ENCODE results near the gene AHCY. TPM values are rescaled to one million over a fixed set of nuclear protein-coding genes. Genes with fewer than 3 reads are reported as not detected.
A peak's percentile ranks its signal among the peaks of the same experiment; 100 is the strongest.
"Not testable (repeated sequence)": the region's sequence is repeated elsewhere in the genome, so short reads cannot be mapped to it uniquely, and the experiment has no call there.

Gene AHCY
- total RNA-seq, 1 experiment from 2014 or later: 137 TPM

DNA sequence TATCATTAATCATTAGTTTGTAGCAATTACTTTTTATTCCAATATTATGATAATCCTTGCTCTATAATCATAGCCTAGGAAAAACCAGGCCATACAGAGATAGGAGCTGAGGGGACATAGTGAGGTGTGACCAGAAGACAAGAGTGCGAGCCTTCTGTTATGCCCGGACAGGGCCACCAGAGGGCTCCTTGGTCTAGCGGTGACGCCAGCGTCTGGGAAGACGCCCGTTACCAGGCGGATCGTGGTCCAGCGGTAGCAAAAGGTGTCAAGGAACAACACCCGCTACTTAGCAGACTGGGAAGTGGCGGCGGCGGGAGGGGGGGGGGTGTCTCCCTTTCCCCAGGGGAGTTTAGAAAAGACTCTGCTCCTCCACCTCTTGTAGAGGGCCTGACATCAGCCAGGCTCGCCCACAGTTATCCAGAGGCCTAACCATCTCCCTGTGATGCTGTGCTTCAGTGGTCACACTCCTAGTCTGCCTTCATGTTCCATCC, 4.8 kb downstream of the AHCY start:
- DNase-seq (ENCODE audit: low read depth): not testable (repeated sequence)

DNA sequence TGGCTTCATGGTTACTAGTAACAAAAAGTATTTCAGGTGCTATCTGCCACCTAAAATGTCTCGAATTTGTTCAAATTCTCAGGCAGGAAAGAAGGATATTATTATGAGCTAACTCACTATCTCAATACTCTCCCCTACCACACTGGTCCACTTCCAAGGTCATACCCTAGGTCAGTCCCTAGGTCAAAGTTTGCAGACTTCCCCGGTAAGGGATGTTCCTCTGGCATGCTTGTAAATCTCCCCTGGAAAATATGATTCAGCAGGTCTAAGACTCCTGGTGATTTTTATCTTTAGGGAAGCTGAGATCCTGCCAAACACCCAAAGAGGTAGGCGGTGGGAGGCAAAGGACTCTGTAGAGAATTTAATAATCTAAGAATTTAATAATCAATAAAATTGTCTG, 6.7 kb downstream of the AHCY start:
- DNase-seq (ENCODE audit: low read depth): no peak

DNA sequence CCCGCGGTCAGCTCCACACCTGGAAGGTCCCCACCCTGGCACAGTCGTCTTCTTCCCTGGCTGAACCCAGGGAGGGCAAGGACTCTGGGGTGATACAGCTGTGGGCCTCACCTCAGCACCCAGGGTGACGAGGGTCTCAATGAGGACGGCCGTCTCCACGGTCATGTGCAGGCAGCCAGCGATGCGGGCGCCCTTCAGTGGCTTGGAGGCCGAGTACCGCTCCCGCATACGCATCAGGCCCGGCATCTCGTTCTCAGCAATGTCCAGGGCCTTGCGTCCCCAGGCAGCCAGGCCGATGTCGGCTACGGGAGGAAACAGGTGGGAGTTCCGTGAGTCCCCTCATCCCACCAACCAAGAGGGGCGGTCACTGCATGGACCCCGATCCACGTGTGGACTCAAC, 7.9 kb downstream of the AHCY start:
- no peak for DNase-seq (ENCODE audit: low read depth)

DNA sequence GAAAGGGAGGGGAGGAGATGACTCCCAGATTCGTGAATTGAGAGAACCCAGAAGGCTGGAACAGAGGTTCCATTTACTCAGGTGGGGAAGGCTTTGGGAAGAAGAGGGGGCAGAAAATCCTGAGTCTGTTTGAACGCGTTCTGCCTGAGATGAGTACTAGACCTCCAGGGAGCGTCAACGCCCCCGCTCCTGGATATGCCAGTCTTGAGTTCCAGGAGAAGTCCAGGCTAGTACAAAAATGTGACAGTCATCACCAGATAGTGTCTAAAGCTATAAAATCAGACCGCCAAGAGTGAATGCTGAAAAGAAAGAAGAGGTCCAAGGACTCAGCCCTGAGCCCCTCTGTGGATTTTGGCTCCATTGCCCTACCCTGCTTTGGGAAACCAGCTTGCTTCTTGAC, 8.6 kb downstream of the AHCY start:
- no peak for DNase-seq (ENCODE audit: low read depth)

DNA sequence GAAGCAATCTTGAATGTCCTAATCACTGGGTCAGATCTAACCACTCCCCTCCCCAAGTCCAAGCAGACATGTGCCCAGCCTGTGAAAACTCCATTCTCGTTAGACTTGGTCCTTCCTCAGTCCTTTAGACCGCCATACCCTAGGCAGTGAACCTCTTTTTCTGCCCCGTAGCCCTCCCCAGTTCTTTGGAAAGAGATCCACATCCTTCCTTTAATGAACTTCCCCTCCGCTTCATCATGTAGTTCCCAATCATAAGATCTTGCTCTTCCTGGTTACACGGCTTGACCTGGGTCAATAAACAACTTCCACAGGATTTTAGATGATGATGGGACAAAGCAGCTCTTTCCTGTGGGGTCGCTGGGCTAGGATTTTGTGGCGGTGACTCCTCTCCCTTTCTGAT, 9.6 kb downstream of the AHCY start:
- DNase-seq (ENCODE audit: low read depth): no peak

DNA sequence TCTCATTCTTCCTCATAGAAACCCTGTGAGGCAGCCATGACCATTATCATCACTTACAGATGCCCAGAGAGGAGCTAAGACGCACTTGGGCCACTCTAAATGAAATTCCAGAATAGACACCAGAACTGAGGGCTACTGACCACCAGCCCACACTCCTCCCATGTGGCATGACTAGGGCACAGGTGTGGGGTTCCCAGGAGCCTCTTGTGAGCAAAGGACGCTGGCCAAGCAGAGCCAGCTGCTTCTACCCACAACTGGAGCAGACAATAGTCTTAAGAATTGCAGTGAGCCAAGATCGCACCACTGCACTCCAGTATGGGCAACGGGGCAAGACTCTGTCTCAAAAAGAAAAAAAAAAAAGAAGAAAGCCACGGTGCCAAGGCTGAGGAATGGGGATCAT, 10.0 kb downstream of the AHCY start:
- DNase-seq (ENCODE audit: low read depth): no peak

DNA sequence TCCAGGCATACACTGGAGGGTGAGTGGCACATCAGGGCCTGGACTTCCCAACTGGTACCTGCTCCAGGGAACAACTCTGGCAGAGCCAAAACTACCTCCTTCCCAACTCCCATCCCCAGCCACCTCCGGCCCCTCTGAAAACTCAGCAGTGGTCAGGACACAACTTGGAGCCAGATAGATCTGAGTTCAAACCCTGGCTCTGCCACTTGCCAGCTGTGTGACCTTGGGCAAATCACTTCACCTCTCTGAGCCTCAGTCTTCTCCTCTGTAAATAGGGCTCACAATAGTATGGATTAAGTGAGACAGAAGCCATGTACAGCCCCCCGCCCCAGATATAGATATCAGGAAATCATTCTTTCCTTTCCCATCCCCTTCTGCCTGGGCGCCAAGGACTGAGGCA, 10.7 kb downstream of the AHCY start:
- no peak for DNase-seq (ENCODE audit: low read depth)

DNA sequence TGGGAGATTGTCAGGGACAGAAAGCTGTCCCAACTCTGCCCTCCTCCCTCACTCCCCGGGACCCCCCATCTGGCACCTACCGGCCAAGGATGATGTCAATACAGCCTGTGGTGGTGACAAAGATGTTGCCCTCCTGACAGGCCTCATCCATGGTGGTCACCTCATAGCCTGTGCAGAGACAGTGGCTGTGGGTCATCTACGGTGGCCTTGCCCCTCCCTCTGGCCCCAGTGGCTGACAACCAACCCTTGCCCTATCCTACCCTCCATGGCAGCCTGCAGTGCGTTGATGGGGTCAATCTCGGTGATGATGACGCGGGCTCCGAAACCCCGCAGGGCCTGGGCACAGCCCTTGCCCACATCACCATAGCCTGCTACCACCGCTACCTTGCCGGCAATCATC, 12.7 kb downstream of the AHCY start:
- no peak for DNase-seq (ENCODE audit: low read depth)

DNA sequence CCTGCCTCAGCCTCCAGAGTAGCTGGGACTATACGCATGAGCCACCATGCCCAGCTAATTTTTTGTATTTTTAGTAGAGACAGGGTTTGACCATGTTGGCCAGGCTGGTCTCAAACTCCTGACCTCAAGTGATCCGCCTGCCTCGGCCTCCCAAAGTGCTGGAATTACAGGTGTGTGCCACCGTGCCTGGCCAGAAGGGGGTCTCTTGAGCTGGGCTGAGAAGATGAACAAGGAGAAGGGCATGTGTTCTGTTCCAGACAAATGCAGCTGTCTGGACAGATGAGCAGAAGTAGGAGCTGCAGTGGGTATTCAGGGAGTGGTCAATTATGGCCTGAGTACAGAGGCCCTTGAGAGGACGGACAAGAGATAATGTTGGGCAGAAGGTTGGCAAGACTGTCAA, 15.7 kb downstream of the AHCY start:
- DNase-seq (ENCODE audit: low read depth): not testable (repeated sequence)

DNA sequence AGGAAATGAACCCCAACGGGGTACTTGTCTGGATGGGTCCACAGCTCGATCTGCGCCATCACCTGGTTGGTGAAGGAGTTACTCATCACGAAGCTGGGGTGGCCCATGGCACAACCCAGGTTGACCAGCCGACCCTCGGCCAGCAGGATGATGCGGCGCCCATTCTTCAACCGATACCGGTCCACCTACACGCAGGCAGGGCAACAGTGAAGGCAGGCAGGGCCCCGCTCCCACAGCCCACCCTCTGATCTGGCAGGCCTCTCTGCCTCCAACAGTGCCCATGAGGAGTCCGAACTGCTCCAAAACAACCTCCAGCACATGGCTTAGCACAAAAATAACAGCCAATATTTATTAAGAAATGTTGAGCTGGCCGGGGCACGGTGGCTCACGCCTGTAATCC, 17.7 kb downstream of the AHCY start:
- no peak for DNase-seq (ENCODE audit: low read depth)

DNA sequence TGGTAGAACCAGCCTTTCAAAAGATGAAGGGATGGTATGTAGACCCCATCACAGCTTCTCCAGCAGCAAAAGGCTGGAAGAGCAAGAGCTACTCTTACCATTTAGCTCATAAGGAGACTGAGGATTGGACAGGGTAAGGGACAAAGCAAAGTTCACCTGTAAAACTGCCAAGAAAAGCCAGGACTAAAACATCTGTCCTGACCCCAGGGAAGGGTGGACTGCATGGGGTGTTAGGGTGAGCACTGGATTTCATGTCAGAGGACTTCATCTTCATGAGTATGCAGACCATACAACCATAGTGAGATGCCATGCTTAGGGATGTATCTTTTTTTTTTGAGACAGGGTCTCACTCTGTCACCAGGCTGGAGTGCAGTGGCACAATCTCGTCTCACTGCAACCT, 19.3 kb downstream of the AHCY start:
- DNase-seq (ENCODE audit: low read depth): no peak

DNA sequence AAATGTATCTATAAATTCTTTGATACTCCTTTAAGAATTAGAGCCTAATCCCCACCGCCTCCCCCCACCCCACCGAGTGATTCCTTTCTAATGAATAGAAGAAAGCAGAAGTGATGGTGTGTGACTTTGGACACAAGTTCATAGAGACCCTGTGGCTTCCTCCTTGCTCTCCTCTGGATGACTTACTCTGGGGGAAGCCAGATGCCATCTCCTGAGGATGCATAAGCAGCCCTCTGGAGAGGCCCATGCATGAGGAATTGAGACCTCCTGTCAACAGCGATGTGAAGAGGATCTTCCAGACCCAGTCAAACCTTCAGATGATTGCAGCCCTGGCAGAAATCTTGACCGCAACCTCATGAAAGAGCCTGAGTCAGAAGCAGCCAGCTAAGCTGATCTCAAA, 21.1 kb downstream of the AHCY start:
- DNase-seq (ENCODE audit: low read depth): no peak

DNA sequence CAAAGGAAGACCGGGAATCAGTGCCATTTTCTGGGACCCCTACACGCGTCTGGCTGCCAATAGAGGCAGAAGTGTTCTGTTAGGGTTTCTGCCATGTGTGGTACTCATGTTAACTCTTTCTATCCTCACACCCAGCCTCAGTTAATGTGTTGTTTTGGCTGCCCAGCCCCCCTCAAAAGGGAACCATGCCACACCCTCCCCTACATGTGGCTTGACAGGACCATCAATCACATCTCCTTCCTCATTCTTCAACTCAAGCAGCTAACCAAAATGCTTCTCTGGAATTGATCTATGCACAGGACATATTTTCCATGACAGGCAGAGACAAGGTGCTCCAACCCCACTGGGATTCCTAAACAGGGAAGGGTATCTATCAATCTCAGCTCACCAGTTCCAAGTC, 22.0 kb downstream of the AHCY start:
- no peak for DNase-seq (ENCODE audit: low read depth)

DNA sequence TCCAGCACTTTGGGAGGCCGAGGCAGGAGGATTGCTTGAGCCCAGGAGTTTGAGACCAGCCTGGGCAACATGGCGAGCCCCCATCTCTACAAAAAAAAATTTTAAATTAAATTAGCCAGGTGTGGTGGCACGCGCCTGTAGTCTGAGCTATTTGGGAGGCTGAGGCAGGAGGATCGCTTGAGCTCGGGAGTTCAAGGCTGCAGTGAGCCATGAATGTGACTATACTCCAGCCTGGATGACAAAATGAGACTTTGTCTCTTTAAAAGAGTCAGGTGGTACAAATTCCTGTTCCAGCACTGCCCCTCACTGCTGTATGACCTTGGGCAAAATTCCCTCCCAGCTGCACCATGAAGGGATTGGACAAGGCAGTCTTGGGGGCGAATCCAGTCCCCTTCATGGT, 28.5 kb downstream of the AHCY start:
- DNase-seq (ENCODE audit: low read depth): no peak

DNA sequence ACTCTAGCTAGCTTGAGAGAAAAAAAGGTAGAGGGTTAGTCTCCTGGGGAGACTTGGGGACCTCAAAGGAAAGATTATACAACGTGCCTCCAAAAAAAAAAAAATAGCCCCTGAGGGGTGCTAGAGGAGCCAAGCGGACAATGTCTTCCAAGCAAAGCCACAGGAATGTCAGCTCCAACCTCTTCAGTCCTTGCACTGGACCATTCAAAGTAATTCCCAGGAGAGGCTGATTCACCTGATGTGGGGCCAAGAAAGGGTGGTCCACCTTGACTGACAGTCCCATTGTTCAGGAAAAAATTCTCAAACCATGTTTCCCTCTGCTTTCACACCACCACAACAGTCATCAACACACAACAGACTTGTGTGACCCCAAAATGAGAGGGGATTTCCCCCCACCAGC, 31.2 kb downstream of the AHCY start:
- peak; percentile 92 for DNase-seq (ENCODE audit: low read depth)

DNA sequence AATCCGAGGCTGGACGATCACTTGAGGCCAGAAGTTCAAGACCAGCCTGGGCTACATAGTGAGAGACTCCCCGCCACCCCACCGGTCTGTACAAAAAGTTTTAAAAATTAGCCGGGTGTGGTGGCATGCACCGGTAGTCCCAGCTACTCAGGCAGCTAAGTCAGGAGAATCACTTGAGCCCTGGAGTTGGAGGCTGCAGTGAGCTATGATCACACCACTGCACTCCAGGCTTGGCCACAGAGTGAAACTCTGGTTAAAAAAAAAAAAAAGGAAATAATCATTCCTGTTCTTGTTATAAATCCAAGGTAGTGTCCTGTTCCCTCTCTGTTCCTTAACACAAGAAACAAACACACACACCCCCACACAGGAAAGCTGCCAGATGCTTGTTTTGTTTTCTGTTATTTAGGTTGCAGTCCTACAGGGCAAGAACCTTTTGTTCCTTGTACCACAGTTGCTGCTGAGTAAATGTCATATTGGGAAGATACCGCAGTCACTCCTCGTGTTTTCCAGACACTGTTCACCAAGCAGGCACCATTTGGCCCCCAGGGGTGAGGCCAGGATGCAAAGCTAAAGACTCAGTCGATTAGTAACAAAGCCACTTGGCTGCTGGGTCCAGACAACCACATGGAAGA, 33.0 kb downstream of the AHCY start:
- peak; percentile 29 for DNase-seq (ENCODE audit: low read depth)

DNA sequence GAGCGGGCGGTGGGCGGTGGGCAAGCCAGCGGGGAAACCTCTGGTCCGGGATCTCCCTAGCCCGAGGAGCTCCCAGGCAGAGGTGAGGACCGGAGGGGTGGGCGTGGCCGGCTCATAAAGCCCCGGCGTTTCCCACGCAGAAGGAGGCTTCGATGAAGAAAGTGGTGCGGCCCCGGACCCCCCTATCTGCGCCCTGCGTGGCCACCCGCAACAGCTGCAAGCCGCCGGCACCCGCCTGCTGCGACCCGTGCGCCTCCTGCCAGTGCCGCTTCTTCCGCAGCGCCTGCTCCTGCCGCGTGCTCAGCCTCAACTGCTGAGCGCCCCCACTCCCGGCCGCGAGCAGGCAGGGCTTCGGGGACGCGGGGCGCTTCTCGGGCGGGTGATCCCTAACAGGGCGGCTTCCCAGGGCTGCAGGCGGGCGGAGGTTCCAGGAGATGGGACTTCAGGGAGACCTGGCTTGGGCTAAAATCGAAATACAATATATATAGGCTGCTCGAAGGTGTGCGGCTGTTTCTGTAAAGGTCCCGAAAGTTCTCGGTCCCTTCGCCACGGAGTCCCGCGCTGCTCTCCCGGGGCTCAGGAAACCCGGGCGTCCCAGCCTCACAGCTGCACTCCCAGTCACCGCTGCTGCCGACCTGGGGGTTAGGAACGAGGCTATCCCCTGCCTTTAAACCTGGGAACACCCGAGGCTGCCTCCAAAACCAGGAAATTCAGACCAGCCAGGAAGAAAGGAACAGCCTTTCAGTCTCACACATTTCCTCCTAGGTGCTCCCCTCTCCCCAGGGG, 34.1 kb downstream of the AHCY start:
- DNase-seq (ENCODE audit: low read depth): no peak

DNA sequence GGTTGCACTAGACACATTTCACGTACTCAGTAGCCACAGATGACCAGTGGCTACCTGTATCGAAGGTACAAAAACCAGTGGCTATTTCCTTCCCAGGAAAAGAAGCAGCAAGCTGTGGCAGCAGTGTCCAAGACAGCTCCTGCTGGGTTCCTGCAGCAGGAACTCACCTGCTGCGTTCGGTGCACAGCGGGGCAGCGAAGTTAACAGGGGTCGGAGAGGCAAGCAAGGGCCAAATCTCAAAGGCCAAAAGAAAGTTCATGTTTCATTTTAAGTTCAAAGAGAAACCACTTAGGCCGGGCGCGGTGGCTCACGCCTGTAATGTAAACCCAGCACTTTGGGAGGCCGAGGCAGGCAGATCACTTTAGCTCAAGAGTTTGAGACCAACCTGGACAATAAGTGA, 35.0 kb downstream of the AHCY start:
- DNase-seq (ENCODE audit: low read depth): no peak

DNA sequence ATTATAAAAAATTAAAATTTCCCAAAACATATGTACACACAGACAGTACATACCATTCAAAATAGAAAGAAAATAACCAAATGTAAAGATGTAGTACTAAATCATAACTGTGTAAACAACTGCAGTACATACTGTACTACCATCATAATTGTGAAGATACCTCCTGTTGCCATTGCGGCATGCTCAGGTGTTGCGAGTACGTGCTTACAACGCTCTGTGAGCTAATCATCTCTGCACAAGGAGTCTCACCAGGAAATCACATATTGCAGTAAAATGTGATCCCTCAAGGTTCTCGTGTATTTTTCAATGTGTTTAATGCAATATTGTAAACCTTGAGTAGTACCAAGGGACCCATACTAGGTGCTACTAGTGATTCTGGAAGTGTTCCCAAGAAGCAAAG, 39.0 kb downstream of the AHCY start:
- no peak for DNase-seq (ENCODE audit: low read depth)

DNA sequence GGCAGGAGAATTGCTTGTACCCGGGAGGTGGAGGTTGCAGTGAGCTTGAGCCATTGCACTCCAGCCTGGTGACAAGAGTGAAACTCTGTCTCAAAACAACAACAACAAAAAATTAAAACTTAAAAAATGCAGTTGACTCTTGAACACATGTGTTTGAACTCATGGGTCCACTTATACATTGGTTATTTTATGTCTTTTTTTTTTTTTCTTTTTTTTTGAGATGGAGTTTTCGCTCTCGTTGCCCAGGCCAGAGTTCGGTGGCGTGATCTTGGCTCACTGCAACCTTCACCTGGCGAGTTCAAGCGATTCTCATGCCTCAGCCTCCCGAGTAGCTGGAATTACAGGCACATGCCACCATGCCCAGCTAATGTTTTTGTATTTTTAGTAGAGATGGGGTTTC, 39.7 kb downstream of the AHCY start:
- DNase-seq (ENCODE audit: low read depth): not testable (repeated sequence)

DNA sequence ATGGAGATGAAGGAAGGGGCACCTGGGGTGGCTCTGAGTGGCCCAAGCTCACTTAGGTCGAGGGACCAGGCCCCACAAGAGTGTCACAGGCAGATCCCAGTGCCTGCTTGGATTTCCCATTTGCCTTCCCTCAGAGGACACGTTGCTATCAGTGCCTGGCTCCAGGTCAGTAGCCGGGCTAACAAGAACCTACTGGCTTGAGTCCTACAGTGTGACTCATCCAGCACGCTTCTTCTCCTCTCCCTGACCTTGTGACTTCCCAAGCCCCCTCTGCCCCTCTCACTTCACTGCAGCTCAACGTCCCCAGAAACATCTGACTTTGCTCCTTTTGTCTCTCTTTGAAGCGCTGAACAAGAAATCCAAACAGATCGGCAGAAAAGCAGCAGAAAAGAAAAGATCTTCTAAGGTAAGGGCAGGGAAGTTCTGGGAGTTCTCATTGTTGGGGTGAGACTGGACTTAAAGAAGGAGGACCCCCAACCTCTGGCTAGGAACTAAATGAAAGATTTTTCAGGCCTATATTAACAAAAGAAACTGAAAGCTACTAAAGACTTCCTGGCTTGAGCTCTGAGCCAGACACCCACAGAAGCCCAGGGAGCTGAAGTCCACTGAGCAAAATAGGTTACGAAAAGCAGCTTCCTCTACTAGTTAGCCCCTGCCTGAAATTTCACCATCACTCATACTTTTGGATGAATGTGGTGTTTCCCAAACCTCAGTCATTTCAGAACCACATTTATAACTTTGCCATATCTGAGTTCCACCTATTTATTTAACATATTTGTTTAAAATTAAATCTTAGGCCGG, 40.5 kb downstream of the AHCY start:
- DNase-seq (ENCODE audit: low read depth): peak; percentile 53

DNA sequence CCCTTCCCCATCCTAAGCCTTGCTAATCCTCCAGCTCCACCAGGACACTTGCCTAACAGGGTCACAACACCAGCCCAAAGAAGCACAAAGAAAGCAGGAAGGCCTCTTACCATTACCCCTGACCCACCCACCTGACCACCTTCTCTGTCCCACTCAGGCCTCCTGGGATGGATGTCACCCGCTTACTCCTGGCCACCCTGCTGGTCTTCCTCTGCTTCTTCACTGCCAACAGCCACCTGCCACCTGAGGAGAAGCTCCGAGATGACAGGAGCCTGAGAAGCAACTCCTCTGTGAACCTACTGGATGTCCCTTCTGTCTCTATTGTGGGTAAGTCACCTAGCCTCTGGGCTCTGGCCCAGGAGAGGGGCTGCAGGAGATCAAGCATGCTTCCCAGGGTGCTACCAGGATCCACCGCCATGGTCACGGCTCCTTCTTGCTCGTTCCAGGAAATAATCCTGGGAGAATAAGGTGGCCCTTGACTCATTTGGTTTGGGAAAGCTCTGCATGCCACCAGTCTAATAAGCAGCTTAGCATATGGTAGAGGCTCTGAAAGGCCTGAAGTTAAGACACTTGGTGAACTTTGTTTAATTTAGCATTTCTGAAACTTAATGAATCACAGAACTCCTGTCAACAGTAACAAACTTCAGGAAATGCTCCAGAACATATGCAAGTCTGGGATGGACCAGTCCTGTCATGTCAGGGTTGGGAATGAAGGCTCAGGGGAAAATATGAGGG, 42.8 kb downstream of the AHCY start:
- no peak for DNase-seq (ENCODE audit: low read depth)
